ENCODE data around the gene TBC1D8. TPM values are rescaled to one million over a fixed set of nuclear protein-coding genes. Genes with fewer than 3 reads are reported as not detected.

The TBC1D8 gene
- total and polyA plus RNA-seq, 4 donors = 10.4 to 38.6 (median 13.4) TPM

- H3K4me3 ChIP-seq (ENCODE audit: low read depth in 1 of 3, low read length in 3 of 3) = no peak overlapping the region
- H3K9ac ChIP-seq (ENCODE audit: low read depth in 1 of 2, low read length in 2 of 2) = no peak overlapping the region
- DNase-seq (ENCODE audit: low spot score) = no peak
- 96% methylated on average over 7 of the region's 7 CpGs for WGBS
- no peaks in the 10 kb centered on the region for H3K4me1 ChIP-seq (ENCODE audit: control insufficient read depth in 4 of 4, insufficient read depth in 4 of 4, low read length in 3 of 4)
- TF ChIP-seq GABPA (IDR thresholded peaks at IDR 0.05 in 1 of 2, conservative IDR thresholded peaks at IDR 0.05 in 1 of 2) = no peak
- TF ChIP-seq HNF4G (IDR thresholded peaks at IDR 0.05) = no peak
- no peak for TF ChIP-seq CTCF (IDR thresholded peaks at IDR 0.05; ENCODE audit: low read depth, low read length, missing input control)
- no peaks in the 10 kb centered on the region for H3K27me3 ChIP-seq (ENCODE audit: control insufficient read depth in 4 of 4, insufficient read depth in 4 of 4, low read length in 3 of 4)
- H3K9me3 ChIP-seq (ENCODE audit: control insufficient read depth in 4 of 4, low read length in 3 of 4) = no peaks in the 10 kb centered on the region
- no peak overlapping the region for H3K27ac ChIP-seq (ENCODE audit: low read depth in 1 of 2, low read length in 2 of 2)
- H3K36me3 ChIP-seq (ENCODE audit: control insufficient read depth in 4 of 4, insufficient read depth in 3 of 4, low read depth in 1 of 4, low read length in 3 of 4) = peaks cover 0 to 30% (median 11%) of the 10 kb centered on the region in 4 donors
Measured at GRCh38 chr2:100969998-100970397, 181.2 kb downstream of the TBC1D8 start.

- Histone ChIP-seq H3K36me3 (ENCODE audit: control insufficient read depth in 4 of 4, insufficient read depth in 3 of 4, low read depth in 1 of 4, low read length in 3 of 4) (peaks cover 0 to 21% (median 9%) of the 10 kb centered on the region in 4 donors), H3K9ac (ENCODE audit: low read depth in 1 of 2, low read length in 2 of 2) (no peak overlapping the region), H3K27ac (ENCODE audit: low read depth in 1 of 2, low read length in 2 of 2) (no peak overlapping the region), H3K27me3 (ENCODE audit: control insufficient read depth in 4 of 4, insufficient read depth in 4 of 4, low read length in 3 of 4) (no peaks in the 10 kb centered on the region), H3K4me1 (ENCODE audit: control insufficient read depth in 4 of 4, insufficient read depth in 4 of 4, low read length in 3 of 4) (no peaks in the 10 kb centered on the region), H3K4me3 (ENCODE audit: low read depth in 1 of 3, low read length in 3 of 3) (no peak overlapping the region), H3K9me3 (ENCODE audit: control insufficient read depth in 4 of 4, low read length in 3 of 4) (no peaks in the 10 kb centered on the region)
- WGBS = 86% methylated on average over 28 of the region's 28 CpGs
- no peak for DNase-seq (ENCODE audit: low spot score)
- TF ChIP-seq HNF4G (IDR thresholded peaks at IDR 0.05) = no peak
- no peak for TF ChIP-seq FOXA1 (IDR thresholded peaks at IDR 0.05)
- no peak for TF ChIP-seq TAF1 (conservative IDR thresholded peaks at IDR 0.05)
- TF ChIP-seq REST (IDR thresholded peaks at IDR 0.05) = no peak
- no peak for TF ChIP-seq EGR1 (IDR thresholded peaks at IDR 0.05; ENCODE audit: low read depth in 2 of 2)
- no peak for TF ChIP-seq SP1 (IDR thresholded peaks at IDR 0.05)
- no peak for TF ChIP-seq RXRA (IDR thresholded peaks at IDR 0.05)
- TF ChIP-seq MAX (IDR thresholded peaks at IDR 0.05) = no peak
- no peak for TF ChIP-seq FOXA2 (IDR thresholded peaks at IDR 0.05)
- TF ChIP-seq ZBTB33 (IDR thresholded peaks at IDR 0.05) = no peak
- TF ChIP-seq ATF3 (IDR thresholded peaks at IDR 0.05) = no peak
- TF ChIP-seq YY1 (IDR thresholded peaks at IDR 0.05) = no peak
- no peak for TF ChIP-seq JUND (IDR thresholded peaks at IDR 0.05)
- no peak for TF ChIP-seq RAD21 (IDR thresholded peaks at IDR 0.05)
Measured at GRCh38 chr2:100968146-100969145, 182.7 kb downstream of the TBC1D8 start.
